Central memory CD4-positive, alpha-beta T cell (primary cell): ENCODE results near the gene MDK.

Experiments
- DNase-seq: peaks from one replicate; pipeline ENCODE4 v3.0.0; 2022
- total RNA-seq, 3 experiments: gene quantifications; one replicate each; lab custom pipeline; 2026; lab: John Stamatoyannopoulos, UW

Gene MDK
- total RNA-seq: 0.60 to 2.1 (median 1.6) reads per million in 3 experiments

GRCh38 chr11:46381048-46381818, at the start of gene MDK:
Gene MDK (plus strand): TSS chr11:46381669. CDS start chr11:46382058, 389 bp downstream.
- no peak for DNase-seq

GRCh38 chr11:46332093-46332567, 49.3 kb upstream of the MDK start:
- no peak for DNase-seq

DNA sequence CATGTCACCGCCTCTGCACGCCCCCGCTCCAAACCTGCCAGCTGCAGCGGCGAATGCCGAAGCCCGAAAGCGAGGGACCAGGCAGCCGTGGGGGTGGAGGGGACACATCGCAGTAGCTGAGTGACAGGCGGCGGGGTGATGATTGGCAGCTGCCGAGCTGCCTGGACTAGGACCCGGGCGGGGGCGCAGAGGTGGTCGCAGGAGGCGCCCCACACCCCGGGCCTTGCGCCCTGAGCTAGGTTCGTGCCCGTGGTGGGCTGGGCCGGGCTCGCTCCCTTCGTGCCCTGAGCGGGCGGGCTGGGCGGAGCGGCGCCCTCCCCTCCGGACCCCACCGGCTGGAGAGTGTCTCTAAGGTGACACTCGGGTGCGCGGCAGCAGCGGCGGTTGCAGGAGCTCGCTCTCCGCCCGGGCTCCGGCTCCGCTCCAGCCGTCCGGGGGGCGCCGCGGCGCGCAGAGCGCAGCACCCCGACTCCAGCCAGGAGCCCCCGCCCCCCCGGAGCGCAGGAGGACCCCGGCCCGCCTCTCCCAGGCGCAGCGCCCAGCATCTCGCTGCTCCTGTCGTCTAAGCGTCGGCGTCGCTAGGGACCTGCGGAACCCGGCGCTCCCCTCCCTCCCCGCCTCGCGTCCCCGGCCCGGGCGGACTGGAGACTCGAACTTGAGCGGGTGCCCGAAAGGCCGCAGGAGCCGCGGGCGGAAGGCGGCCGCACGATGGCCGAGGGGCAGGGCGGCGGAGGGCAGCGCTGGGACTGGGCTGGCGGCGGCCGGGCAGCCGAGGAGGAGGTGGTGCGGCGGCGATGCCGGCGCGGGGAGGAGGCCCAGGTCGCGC, 48.7 kb upstream of the MDK start:
- peak; percentile 31 for DNase-seq

GRCh38 chr11:46333394-46333947, 48.0 kb upstream of the MDK start:
- DNase-seq: peak; percentile 35

DNA sequence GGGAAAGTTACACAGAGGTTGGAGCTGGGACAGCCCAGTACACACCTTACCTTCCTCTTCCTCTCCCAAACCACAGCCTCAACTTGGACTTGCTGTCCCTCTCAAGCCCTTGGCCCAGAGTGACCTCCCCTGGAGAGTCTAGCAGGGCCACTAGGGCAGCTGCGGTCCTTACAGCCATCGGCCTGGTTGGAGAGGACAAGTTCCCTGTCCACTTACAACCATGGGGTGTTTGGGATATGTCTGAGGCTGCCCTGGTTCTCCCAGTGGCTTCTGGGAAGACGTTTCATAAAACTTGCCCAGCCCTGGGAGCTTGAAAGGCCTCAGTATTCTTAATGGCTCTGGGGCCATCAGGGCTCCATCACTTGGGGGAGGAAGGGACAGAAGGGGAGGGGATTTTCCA, 47.3 kb upstream of the MDK start:
- no peak for DNase-seq

- DNase-seq: no peak
Measured at GRCh38 chr11:46335271-46335670, 46.2 kb upstream of the MDK start.

DNA sequence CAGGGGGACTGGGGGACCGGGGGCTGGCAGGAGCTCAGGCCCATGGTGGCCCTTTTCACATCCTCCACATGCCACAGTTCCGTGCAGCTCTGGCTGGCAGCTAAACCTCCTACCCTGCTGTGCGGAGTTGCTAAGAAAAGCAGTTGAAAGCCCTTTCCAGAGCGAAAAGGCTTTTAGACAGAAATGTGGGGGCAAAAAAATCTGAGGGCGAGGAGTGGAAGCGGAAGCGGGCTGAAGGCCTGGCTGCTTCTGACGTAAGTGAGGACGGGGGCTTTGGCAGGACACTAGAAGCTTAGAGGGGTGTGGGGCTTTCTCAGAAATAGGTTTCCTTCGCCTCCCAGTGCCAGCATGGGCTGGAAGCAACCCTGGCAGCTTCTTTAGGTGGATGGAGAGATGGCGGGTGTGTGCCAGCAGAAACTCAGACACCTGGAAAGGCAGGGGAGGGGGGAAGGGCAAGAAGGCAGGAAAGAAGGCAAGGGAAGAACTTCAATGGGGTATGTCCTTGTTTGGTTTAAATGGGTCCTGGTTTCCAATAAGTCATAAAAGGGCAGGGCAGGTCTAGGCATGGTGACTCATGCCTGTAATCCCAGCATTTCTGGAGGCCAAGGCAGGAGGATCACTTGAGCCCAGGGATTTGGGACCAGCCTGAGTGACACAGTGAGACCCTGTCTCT, 45.4 kb upstream of the MDK start:
- no peak for DNase-seq

GRCh38 chr11:46336563-46337180, 44.8 kb upstream of the MDK start:
- DNase-seq: no peak

- DNase-seq: no peak
Measured at GRCh38 chr11:46337626-46338345, 43.7 kb upstream of the MDK start.

- DNase-seq: no peak
Measured at GRCh38 chr11:46338636-46338987, 42.9 kb upstream of the MDK start.

GRCh38 chr11:46338988-46339666, 42.3 kb upstream of the MDK start:
- no peak for DNase-seq

DNA sequence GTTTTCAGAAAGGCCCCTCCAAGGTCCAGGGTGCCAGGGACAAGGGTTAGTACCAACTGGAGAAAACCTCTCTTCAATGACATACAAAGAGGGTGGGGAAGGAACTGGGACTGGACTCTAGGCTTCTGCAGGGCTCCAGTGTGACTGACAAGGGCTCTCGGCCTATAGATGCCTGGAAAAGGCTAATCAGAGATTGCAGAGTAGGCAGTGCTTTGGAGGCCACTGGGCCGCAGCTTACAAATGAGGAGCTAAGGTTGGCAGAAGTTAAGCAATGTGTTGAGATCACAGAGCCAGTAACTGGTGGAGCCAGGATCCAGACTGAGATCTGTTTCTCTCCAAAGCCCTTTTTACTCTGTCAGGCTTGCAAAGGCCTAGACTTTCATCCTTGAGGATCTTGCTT, 41.7 kb upstream of the MDK start:
- DNase-seq: no peak

DNA sequence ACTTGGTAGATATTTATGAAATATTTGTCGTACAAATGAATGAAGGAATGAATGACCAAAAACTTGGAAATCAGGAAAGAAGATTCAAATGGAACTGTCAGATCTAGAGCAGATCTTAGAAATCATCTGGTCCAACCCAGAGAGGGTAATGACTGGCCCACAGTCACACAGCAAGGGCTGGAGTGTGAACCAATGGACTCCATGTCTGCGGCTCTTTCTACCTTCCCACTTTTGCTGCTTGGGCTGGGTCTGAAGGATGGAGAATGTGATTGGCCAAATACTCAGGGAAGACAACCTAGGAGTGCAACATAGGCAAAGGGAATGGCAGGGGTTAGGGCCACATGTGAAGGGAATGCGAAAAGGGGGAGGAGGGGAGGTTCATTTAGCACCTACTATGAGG, 40.0 kb upstream of the MDK start:
- DNase-seq: no peak

DNA sequence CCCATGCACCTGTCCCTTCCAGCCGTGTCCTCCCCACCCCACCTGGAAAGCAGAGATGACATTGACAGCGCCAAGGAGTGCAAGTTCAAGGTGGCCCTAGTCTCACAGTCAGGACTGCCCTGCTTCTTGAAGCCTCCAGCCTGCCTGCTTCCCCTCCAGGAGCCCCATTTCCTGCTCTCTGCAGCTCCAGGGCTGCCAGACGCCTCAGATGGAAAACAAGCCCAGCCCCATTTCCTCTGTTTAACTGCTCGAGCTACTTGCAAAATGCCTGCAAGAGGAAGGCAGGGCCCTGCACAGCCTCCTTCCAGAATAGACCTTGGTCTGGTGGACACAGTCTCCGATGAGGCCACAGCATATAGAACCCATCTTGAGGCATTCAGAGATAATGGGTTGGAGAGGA, 39.2 kb upstream of the MDK start:
- DNase-seq: no peak

GRCh38 chr11:46343520-46343919, 37.9 kb upstream of the MDK start:
- DNase-seq: no peak

GRCh38 chr11:46345131-46345597, 36.3 kb upstream of the MDK start:
- no peak for DNase-seq

DNA sequence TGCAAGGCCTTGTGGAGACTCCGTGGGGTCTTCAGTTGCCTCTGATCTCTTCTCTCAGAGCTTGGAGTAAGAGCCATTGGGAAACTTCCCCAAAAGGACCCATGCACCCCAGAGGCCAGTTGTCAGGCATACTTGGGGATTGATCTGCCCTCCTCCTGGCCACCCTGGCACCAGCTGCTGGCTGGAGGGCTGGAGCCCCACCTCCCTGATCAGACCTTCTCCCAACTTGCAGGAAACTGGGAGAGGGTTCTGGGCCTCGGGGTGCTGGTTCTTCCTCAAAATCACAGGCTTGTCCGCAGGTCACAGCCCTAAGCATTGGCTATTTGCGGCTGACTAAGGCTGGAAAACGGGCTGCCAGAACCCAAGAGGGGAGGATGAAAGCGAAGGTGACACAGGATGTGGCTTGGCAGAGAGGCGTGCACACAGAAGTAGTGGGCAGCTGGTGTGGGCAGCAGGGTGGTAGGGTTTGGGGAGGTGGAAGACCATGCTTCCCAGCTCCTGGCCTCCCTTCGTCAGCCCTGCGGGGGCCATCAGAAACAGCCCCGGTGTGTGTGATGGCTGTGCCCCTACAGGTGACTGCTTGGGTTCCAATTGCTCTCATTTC, 35.5 kb upstream of the MDK start:
- no peak for DNase-seq

DNA sequence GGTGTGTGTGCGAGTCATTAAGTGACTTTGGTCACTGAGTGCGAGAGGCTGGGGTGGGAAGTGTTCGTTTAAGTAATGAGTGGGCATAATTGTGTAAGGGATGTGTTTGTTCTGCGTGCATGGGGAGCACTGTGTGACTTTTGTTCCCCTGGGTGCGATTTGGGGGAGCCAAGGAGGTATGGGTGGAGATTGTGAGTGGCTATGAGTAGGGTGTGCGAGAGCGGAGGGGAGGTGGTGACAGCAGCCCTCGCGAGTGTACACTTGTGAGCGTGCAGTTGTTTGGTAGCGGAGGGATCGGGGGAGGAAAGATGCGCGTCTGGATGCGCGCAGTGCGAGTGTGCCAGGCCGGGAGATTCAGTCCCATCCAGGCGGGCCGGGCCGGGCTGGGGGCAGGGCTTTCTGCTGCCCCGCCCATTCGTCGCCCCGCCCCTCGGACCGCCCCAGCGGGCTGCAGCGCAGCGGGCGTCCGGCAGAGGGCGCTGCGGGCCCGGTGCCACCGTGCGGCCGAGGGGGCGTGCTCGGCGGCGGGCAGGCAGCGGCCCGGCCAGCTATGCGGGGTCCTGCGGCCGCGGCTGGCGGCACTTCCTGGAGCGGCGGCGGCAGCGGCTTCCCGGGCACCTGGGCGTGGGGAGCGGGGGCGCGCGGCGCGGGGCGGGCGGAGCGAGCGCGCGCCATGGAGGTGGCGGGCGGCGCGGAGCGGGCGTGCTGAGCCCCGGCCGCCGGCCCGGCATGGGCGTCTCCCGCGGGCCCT, 34.4 kb upstream of the MDK start, which contains the start of gene DGKZ:
Gene DGKZ (plus strand): TSS at position 578 of the 751 bp plus-strand sequence. CDS start 197 bp downstream, outside the sequence.
- peak; percentile 95 for DNase-seq

DNA sequence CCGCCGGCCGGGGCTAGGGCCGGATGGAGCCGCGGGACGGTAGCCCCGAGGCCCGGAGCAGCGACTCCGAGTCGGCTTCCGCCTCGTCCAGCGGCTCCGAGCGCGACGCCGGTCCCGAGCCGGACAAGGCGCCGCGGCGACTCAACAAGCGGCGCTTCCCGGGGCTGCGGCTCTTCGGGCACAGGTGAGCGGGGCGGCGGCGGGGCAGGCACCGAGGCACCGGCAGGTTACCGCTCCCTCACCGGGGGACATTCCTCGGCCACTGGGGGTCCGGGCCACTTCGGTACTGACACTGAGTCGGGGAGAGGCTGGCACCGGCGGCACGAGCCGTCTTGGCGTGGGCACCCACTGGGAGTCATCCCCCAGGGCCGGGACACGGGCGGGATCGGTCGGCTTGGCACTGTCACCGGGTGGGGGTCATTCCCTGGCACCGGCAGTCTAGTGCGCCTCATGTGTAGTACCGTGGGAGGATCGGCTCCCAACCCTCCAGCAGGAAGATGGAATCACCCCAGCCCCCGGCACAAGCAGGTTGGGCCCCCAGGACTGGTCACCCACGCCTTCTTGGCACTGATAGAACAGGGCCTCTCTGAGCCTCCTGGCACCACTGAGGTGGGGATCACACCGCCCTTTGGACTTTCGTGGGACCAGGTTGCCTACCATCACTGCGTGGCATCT, 33.7 kb upstream of the MDK start:
- no peak for DNase-seq
